K562 (cell line): ENCODE results near the gene MBIP. TPM values are rescaled to one million over a fixed set of nuclear protein-coding genes. Genes with fewer than 3 reads are reported as not detected.
A peak's percentile ranks its signal among the peaks of the same experiment; 100 is the strongest.

ENCODE experiments used
- ATAC-seq: fragments of 200-7000 bp; cut with Tn5 transposase; 3 replicates; pipeline ENCODE4 v1.9.1; 2020; ENCODE audit warnings: moderate library complexity
- BruUV-seq: library from RNA; stranded (reverse); fragments of 400-500 nt; replicated peaks from 2 replicates; lab custom pipeline; 2021; lab: Mats Ljungman, UMichigan
- CTCF ChIA-PET: fragments of 300-600 bp; formaldehyde crosslinking; extraction: SDS; loops from one replicate; lab custom pipeline; 2021; ENCODE audit warnings: low intra/inter-chr PET ratio; lab: Yijun Ruan, JAX
- POLR2A ChIA-PET: fragments of 300-600, 350-650 bp; sonication (Branson Sonifier 250); formaldehyde crosslinking; extraction: SDS; loops from one replicate; lab custom pipeline; 2021; ENCODE audit warnings: antibody characterized with exemption, inconsistent platforms; lab: Yijun Ruan, JAX
- DNase-seq, 4 experiments: peaks; one replicate each; pipeline versions ENCODE4 v3.0.0 to v3.0.0-alpha.2; 2011 to 2018; ENCODE audit warnings: low spot score in 3 of 4, mixed read lengths in 3 of 4; ENCODE audit errors: extremely low read depth in 1 of 4
- FAIRE-seq: peaks from 2 replicates; lab custom pipeline; 2011; peaks lifted over from hg19 to GRCh38; lab: Jason Lieb, UNC
- H2AFZ ChIP-seq: 2 replicates; pipeline ENCODE4 v1.6.0; 2011; ENCODE audit warnings: low read depth, low read length, control low read depth, inconsistent platforms
- H3K27ac ChIP-seq: fragments of 200-600 bp; 3 replicates; pipeline ENCODE4 v1.8.0; 2011; ENCODE audit warnings: low read depth, mild to moderate bottlenecking, control low read depth, inconsistent platforms, low read length, moderate library complexity, mixed read lengths; ENCODE audit errors: extremely low read depth
- H3K27me3 ChIP-seq, 2 experiments: fragments of 300-600 bp in 1 of 2; 2 replicates in 1 of 2; 3 replicates in 1 of 2; pipeline versions ENCODE4 v1.6.0 to v1.8.0; 2011; ENCODE audit warnings: inconsistent platforms in 2 of 2, low read length in 2 of 2, mild to moderate bottlenecking in 1 of 2, mixed read lengths in 1 of 2, moderate library complexity in 1 of 2; ENCODE audit not compliant: control insufficient read depth in 2 of 2, insufficient read depth in 2 of 2
- H3K36me3 ChIP-seq: fragments of 300-600 bp; 3 replicates; pipeline ENCODE4 v1.8.0; 2011; ENCODE audit warnings: mild to moderate bottlenecking, low read length, inconsistent platforms; ENCODE audit not compliant: control insufficient read depth, insufficient read depth
- H3K4me1 ChIP-seq, 2 experiments: fragments of 200-600 bp in 1 of 2; replicated peaks in 1 of 2; 2 replicates in 1 of 2; 3 replicates in 1 of 2; pipeline versions ENCODE4 v1.5.1 to v1.8.0; 2011; ENCODE audit warnings: inconsistent platforms in 2 of 2, low read length in 2 of 2, mild to moderate bottlenecking in 1 of 2, mixed read lengths in 1 of 2, moderate library complexity in 1 of 2; ENCODE audit not compliant: control insufficient read depth in 2 of 2, insufficient read depth in 2 of 2
- H3K4me2 ChIP-seq: 2 replicates; pipeline ENCODE4 v1.6.1; 2011; ENCODE audit warnings: low read length, control low read depth, inconsistent platforms, mixed read lengths; ENCODE audit not compliant: insufficient read depth
- H3K4me3 ChIP-seq: fragments of 200-600 bp; sonication (generic), shearing (Covaris generic); 2 replicates; pipeline ENCODE4 v1.5.1; 2016; ENCODE audit warnings: control low read depth, inconsistent platforms
- H3K79me2 ChIP-seq: fragments of 200-600 bp; 3 replicates; pipeline ENCODE4 v1.8.0; 2011; ENCODE audit warnings: low read length, inconsistent platforms; ENCODE audit not compliant: control insufficient read depth, insufficient read depth
- H3K9ac ChIP-seq, 2 experiments: 2 replicates each; pipeline versions ENCODE4 v1.6.0 to v1.6.1; 2011; ENCODE audit warnings: low read depth in 2 of 2, low read length in 2 of 2, control low read depth in 1 of 2, inconsistent platforms in 1 of 2, mild to moderate bottlenecking in 1 of 2, mixed read lengths in 1 of 2; ENCODE audit not compliant: insufficient read depth in 1 of 2
- H3K9me1 ChIP-seq: one replicate; pipeline ENCODE4 v1.6.0; 2011; ENCODE audit warnings: inconsistent platforms, mild to moderate bottlenecking, low read length, moderate library complexity; ENCODE audit not compliant: control insufficient read depth, insufficient read depth
- H3K9me3 ChIP-seq: replicated peaks from 2 replicates; pipeline ENCODE4 v1.5.1; 2011; ENCODE audit warnings: low read depth, low read length, inconsistent platforms; ENCODE audit not compliant: control insufficient read depth, insufficient read depth
- H4K20me1 ChIP-seq: replicated peaks from 2 replicates; pipeline ENCODE4 v1.6.1; 2011; ENCODE audit warnings: low read length, inconsistent platforms, mixed read lengths; ENCODE audit not compliant: control insufficient read depth, insufficient read depth
- ATF1 ChIP-seq, 2 experiments: fragments of 450-650 bp in 1 of 2; IDR thresholded peaks; 2 replicates each; pipeline ENCODE4 v1.6.1; 2016; ENCODE audit warnings: missing compliant biosample characterization in 1 of 2, missing genetic modification characterization in 1 of 2
- ATF7 ChIP-seq: fragments of 450-650 bp; IDR thresholded peaks from 2 replicates; pipeline ENCODE4 v1.7.1; 2014; ENCODE audit warnings: mild to moderate bottlenecking, moderate library complexity
- CBX3 ChIP-seq, 2 experiments: IDR thresholded peaks; 1 replicate in 1 of 2; 2 replicates in 1 of 2; pipeline ENCODE4 v1.6.1; 2012; ENCODE audit warnings: inconsistent platforms in 2 of 2, low read length in 2 of 2, borderline replicate concordance in 1 of 2, control low read depth in 1 of 2
- WGBS: fragments of 100-300 bp; shearing (Covaris generic); methylation state at CpG from one replicate; pipeline ENCODE4 v1.1.6; 2016; ENCODE audit warnings: low coverage, mixed read lengths; ENCODE audit not compliant: insufficient coverage; ENCODE audit errors: missing lambda C conversion rate; 5-methylcytosine and 5-hydroxymethylcytosine counted together
- in situ Hi-C: fragments of 300-500 bp; cut with MboI; formaldehyde crosslinking; loops from 4 replicates; pipeline ENCODE4 v1.15.0; 2018; ENCODE audit warnings: inconsistent platforms, mixed read lengths
- intact Hi-C: fragments of 100-400 bp; cut with micrococcal nuclease; formaldehyde crosslinking; loops from 2 replicates; pipeline ENCODE4 v1.14.2; 2022
- polyA plus RNA-seq, 8 experiments: library from polyadenylated mRNA; depleted of rRNA in 4 of 8; stranded (reverse) in 5 of 8; unstranded in 3 of 8; fragments of >200 nt; fragmentation: Nextera tagmentation in 2 of 8; fragmentation: Illumina TruSeq in 1 of 8; extraction: Ambion mirVana in 2 of 8; extraction: Trizol in 1 of 8; gene quantifications; 2 replicates each; pipeline versions ENCODE4 v1.2.1 to v1.2.3, GENCODE V29; 2011 to 2014; ENCODE audit warnings: inconsistent platforms in 1 of 8, missing spikeins in 1 of 8
- total RNA-seq, 7 experiments: library from RNA; depleted of rRNA in 6 of 7; stranded (reverse); fragments of >200 nt in 6 of 7; fragmentation: Illumina TruSeq in 2 of 7; extraction: Trizol in 2 of 7; gene quantifications; 2 replicates each; pipeline versions ENCODE4 v1.2.1 to v1.2.3, GENCODE V29; 2011 to 2021; ENCODE audit warnings: low replicate concordance in 1 of 7
- TF ChIP-seq, protein P1 (sequence below): sonication (generic); formaldehyde crosslinking; IDR thresholded peaks from 2 replicates; pipeline ENCODE4 v1.8.0; 2023; ENCODE audit warnings: mild to moderate bottlenecking, missing genetic modification reagents
- TF ChIP-seq, protein P2 (sequence below): fragments of 450-650 bp; IDR thresholded peaks from 2 replicates; pipeline ENCODE4 v1.6.1; 2016; ENCODE audit warnings: mild to moderate bottlenecking
- TF ChIP-seq, protein P3 (sequence below), 2 experiments: fragments of 450-650 bp in 1 of 2; sonication (generic) in 1 of 2; formaldehyde crosslinking in 1 of 2; IDR thresholded peaks in 1 of 2; conservative IDR thresholded peaks in 1 of 2; 2 replicates each; pipeline versions ENCODE4 v1.6.1 to v1.8.1; 2016 to 2023; ENCODE audit warnings: mild to moderate bottlenecking in 2 of 2, moderate library complexity in 2 of 2, inconsistent platforms in 1 of 2, missing genetic modification reagents in 1 of 2

Gene MBIP
- total and polyA plus RNA-seq, 9 of the 15 experiments (the other 6 are each of a cell fraction or from before 2014, with no cell fraction given): 8.4 to 31.1 (median 19.4) TPM

DNA sequence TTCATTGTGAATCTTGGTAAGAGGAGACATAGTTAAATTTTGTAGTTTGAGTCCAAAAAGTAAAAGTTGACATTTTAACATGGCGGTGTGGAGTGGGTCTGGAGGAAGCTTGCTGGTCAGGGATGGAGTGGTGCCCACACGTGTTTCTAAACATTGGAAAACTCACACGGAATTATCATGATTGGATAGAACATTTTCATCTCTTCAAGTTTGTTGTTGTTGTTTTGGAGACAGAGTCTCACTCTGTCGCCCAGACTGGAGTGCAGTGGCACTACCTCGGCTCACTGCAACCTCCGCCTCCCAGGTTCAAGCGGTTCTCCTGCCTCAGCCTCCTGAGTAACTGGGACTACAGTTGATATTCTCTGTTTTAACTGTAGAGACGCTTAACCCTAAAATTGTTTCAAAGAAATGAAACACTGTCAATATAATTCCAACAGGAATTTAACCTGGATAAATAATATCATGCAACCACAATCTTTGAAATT is 502 bp upstream of the MBIP start:
- intact Hi-C loops (no loop called here), in situ Hi-C loops (no loop called here)
- Histone ChIP-seq H3K27ac (peak overlapping the region; percentile 62), H3K9me1 (no peaks in the 10 kb centered on the region), H4K20me1 (no peaks in the 10 kb centered on the region), H3K36me3 (no peaks in the 10 kb centered on the region), H3K79me2 (peaks cover 44% of the 10 kb centered on the region), H3K9ac (peak overlapping the region in 1 of 2 experiments; percentile 65; a peak in 2 of 4 replicates), H3K4me2 (peak overlapping the region; percentile 83), H3K27me3 (no peaks in the 10 kb centered on the region), H2AFZ (peak overlapping the region; percentile 97), H3K4me3 (peak overlapping the region; percentile 99), H3K9me3 (no peaks in the 10 kb centered on the region), H3K4me1 (no peaks in the 10 kb centered on the region; a peak in 1 of 5 replicates)
- ATAC-seq: peak; percentile 19
- FAIRE-seq: no peak
- BruUV-seq: TSS peak; percentile 87
- 34% methylated on average over 8 of the region's 8 CpGs for WGBS
- no peak for DNase-seq
- TF ChIP-seq, protein P1, sequence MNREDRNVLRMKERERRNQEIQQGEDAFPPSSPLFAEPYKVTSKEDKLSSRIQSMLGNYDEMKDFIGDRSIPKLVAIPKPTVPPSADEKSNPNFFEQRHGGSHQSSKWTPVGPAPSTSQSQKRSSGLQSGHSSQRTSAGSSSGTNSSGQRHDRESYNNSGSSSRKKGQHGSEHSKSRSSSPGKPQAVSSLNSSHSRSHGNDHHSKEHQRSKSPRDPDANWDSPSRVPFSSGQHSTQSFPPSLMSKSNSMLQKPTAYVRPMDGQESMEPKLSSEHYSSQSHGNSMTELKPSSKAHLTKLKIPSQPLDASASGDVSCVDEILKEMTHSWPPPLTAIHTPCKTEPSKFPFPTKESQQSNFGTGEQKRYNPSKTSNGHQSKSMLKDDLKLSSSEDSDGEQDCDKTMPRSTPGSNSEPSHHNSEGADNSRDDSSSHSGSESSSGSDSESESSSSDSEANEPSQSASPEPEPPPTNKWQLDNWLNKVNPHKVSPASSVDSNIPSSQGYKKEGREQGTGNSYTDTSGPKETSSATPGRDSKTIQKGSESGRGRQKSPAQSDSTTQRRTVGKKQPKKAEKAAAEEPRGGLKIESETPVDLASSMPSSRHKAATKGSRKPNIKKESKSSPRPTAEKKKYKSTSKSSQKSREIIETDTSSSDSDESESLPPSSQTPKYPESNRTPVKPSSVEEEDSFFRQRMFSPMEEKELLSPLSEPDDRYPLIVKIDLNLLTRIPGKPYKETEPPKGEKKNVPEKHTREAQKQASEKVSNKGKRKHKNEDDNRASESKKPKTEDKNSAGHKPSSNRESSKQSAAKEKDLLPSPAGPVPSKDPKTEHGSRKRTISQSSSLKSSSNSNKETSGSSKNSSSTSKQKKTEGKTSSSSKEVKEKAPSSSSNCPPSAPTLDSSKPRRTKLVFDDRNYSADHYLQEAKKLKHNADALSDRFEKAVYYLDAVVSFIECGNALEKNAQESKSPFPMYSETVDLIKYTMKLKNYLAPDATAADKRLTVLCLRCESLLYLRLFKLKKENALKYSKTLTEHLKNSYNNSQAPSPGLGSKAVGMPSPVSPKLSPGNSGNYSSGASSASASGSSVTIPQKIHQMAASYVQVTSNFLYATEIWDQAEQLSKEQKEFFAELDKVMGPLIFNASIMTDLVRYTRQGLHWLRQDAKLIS (CRISPR knock-in tag): no peak
- TF ChIP-seq ATF1 (CRISPR knock-in tag; IDR thresholded peaks at IDR 0.05) (no peak), ATF1 (tag; IDR thresholded peaks at IDR 0.05) (peak; percentile 91; the same call in 1 of the 2 replicates), ATF7 (peak; percentile 6; the same call in 1 of the 2 replicates), CBX3 (IDR thresholded peaks at IDR 0.05; ENCODE audit: borderline replicate concordance in 1 of 2, low read length in 2 of 2) (peak in 1 of 2 experiments; percentile 57; a peak in 2 of 3 replicates)
- TF ChIP-seq, protein P2, sequence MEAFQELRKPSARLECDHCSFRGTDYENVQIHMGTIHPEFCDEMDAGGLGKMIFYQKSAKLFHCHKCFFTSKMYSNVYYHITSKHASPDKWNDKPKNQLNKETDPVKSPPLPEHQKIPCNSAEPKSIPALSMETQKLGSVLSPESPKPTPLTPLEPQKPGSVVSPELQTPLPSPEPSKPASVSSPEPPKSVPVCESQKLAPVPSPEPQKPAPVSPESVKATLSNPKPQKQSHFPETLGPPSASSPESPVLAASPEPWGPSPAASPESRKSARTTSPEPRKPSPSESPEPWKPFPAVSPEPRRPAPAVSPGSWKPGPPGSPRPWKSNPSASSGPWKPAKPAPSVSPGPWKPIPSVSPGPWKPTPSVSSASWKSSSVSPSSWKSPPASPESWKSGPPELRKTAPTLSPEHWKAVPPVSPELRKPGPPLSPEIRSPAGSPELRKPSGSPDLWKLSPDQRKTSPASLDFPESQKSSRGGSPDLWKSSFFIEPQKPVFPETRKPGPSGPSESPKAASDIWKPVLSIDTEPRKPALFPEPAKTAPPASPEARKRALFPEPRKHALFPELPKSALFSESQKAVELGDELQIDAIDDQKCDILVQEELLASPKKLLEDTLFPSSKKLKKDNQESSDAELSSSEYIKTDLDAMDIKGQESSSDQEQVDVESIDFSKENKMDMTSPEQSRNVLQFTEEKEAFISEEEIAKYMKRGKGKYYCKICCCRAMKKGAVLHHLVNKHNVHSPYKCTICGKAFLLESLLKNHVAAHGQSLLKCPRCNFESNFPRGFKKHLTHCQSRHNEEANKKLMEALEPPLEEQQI: peak; percentile 5; the same call in 1 of the 2 replicates
- TF ChIP-seq, protein P3, sequence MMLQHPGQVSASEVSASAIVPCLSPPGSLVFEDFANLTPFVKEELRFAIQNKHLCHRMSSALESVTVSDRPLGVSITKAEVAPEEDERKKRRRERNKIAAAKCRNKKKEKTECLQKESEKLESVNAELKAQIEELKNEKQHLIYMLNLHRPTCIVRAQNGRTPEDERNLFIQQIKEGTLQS (IDR thresholded peaks at IDR 0.05): no peak
- TF ChIP-seq, protein P3 (CRISPR knock-in tag; conservative IDR thresholded peaks at IDR 0.05): no peak
- ChIA-PET CTCF (no interaction called here), POLR2A (interaction anchor here (0.6 to 1.2 kb wide), 4 partner anchors 12 to 525 kb away, joined by 3 to 4 read pairs (median 4); no protein-coding TSS in a partner anchor)
